Endometrial microvascular endothelial cells (primary cell): ENCODE results near the gene NALCN. TPM values are rescaled to one million over a fixed set of nuclear protein-coding genes. Genes with fewer than 3 reads are reported as not detected.

ENCODE experiments used
- in situ Hi-C: cut with HindIII; loops from 2 replicates; pipeline ENCODE4 v1.10.0; 2017; ENCODE audit warnings: low sequenced_read_pairs, low pct_unique_long_range_greater_than_20kb; ENCODE audit errors: inconsistent ontology term
- total RNA-seq: library from RNA; depleted of rRNA; stranded (reverse); fragments of >200 nt; gene quantifications from one replicate; pipeline ENCODE4 v1.2.3, GENCODE V29; 2015; ENCODE audit errors: inconsistent ontology term

Gene NALCN
- total RNA-seq, 1 donor from 2014 or later, result 5.9 TPM

DNA sequence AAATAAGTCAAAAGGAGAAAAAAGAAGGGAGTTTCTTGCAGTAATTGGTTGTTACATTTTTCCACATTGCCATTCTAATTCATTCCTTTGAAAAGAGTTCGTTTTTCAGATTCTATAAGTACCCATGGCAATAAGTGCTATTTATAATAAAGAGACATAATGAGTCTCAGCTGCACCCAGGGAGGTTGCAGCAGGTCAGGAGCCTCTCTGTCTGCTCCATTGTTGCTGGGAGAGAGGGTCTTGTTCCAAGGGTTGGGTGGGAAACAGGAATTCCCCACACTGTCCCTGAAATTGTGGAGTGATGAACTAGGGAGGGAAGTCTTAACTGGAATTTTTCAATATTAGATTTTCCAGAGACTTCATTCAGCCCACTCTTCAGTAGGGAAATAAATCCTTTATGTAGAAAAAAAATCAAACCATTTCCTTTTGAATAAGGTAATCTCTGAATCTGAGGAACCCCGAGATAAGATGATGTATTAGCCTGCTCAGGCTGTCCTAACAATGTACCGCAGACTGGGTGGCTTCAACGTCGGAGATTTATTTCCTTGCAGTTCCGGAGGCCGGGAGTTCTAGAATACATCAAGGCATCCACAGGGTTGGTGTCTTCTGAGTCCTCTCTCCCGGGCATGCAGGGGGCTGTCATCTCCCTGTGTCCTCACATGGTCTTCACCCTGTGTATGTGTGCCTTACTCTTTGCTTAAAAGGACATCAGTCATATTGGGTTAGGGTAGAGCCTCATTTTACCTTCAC lies 399.0 kb downstream of the NALCN start:
- in situ Hi-C loops, result no loop called here

DNA sequence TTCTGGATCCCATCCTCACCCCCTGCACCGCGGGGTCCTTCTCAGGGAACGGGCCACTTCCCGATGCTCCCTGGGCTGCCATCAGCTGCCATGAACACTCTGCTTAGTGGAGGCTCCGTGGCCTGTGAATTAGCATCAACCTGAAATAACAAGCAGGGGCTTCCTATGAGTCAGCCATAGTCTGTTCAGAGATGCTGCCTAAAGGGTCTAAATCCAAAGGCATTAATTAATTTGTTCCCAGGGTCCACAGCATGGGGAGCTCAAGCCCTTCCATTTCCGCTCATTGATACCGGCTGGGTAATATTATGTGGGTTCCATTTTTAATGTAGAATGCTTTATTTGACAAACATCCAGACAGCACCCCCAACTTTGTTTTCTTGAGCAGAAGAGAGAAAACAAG lies 399.8 kb downstream of the NALCN start:
- in situ Hi-C loops, result no loop called here

DNA sequence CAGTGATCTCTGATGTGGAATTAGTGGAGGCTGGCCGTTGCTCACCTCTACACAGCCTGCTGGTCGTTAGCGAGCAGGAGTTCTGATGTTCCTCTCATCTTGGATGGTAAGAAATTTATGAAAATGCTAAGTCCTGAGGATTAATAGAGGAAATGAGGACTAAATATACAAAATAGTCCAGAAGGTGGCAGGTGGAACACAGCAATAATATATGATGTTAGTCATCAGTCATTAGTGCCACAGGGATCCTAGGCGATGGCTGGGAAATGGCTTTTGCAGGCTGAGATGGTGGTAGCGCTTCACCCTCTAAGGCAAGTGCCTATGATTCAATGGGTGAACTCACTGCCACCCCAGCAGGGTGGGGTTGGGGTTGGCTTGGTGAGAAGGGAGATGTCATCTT lies 403.1 kb downstream of the NALCN start:
- in situ Hi-C loops, result no loop called here

DNA sequence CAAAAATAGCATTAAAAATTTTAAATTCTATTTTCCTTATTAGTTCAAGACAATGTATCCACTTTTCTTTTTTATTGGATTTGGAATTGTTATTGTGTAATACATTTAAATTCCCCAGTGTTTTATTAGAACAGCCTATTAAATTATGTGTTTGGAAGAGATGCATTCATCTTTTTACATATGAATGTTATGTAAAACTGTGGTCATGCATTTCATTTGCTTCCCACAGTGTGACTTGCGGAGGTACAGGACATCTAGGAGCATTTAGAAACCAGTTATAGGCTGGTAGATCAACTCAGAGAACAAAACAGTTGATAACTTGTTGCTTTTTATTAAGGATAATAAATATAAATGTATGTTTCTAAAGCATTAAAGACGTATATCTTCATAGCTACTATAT lies 406.2 kb downstream of the NALCN start:
- in situ Hi-C loops, result no loop called here

DNA sequence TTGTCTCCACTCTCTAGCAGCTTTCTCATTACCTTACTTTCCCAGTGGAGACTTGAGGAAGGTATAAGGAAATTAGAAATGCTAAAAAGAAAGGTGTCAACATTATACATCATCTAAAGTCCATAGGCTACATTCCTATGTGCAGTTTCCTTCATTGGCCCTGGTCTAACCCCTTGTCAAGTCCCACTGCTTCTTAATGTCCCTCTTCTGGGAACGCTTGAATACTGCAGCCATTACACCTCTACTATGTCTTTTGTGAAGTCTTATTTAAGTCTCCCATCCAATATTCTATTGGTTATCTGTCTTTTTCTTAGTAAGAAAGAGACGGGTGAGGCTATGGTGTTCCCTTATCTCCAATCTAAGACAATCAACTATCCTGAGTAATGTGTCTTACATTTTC lies 409.1 kb downstream of the NALCN start:
- in situ Hi-C loops, result no loop called here

Other genes with a start within 250 kb of the NALCN start
- 11.1 TPM for gene ITGBL1, start 36.2 kb upstream of the NALCN start, total RNA-seq